ENCODE results near the gene NME3.
"Not testable (repeated sequence)": the region's sequence is repeated elsewhere in the genome, so short reads cannot be mapped to it uniquely, and the experiment has no call there.

Gene NME3

GRCh38 chr16:1734123-1734522 lies 37.2 kb downstream of the NME3 start:
- Histone ChIP-seq H3K27ac (no peak overlapping the region), H3K36me3 (replicated peaks) (peaks cover 32% of the 10 kb centered on the region), H3K4me3 (ENCODE audit: low read depth, low read length) (no peak overlapping the region), H3K27me3 (replicated peaks) (no peaks in the 10 kb centered on the region)
- in situ Hi-C loops (cut with HindIII; ENCODE audit: low pct_ligation_motif_present, low sequenced_read_pairs) = no loop called here
- TF ChIP-seq, protein P1, sequence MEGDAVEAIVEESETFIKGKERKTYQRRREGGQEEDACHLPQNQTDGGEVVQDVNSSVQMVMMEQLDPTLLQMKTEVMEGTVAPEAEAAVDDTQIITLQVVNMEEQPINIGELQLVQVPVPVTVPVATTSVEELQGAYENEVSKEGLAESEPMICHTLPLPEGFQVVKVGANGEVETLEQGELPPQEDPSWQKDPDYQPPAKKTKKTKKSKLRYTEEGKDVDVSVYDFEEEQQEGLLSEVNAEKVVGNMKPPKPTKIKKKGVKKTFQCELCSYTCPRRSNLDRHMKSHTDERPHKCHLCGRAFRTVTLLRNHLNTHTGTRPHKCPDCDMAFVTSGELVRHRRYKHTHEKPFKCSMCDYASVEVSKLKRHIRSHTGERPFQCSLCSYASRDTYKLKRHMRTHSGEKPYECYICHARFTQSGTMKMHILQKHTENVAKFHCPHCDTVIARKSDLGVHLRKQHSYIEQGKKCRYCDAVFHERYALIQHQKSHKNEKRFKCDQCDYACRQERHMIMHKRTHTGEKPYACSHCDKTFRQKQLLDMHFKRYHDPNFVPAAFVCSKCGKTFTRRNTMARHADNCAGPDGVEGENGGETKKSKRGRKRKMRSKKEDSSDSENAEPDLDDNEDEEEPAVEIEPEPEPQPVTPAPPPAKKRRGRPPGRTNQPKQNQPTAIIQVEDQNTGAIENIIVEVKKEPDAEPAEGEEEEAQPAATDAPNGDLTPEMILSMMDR (IDR thresholded peaks at IDR 0.05; ENCODE audit: low read depth, low read length, missing control alignments) = no peak
- DNase-seq = no peak

GRCh38 chr16:1732551-1732987 lies 38.8 kb downstream of the NME3 start:
- DNase-seq; H3K27me3 ChIP-seq (replicated peaks); H3K4me3 ChIP-seq (ENCODE audit: low read depth, low read length); in situ Hi-C loops (cut with HindIII; ENCODE audit: low pct_ligation_motif_present, low sequenced_read_pairs); H3K27ac ChIP-seq: not testable (repeated sequence)
- peaks cover 41% of the 10 kb centered on the region for H3K36me3 ChIP-seq (replicated peaks)

DNA sequence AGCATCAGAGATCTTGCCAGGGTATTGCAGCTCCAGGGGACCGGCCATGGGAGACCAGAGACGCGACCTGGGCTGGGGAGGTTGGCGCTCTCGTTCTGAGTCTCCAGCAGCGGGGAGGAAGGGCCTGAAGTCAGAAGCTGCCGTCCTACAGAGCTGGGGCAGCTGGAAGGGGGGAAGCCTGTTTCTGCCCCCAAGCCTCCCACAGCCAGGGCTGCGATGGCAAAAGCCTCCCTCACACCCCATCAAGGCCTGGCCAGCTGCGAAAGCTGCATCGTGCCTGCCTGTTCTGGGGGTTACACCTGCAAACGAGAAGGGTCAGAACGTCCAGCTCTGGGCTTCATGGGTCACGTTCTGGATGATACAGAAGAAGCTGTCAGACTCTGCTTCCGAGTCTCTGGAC lies 39.3 kb downstream of the NME3 start:
- no peak for DNase-seq
- in situ Hi-C loops (cut with HindIII; ENCODE audit: low pct_ligation_motif_present, low sequenced_read_pairs) = no loop called here

DNA sequence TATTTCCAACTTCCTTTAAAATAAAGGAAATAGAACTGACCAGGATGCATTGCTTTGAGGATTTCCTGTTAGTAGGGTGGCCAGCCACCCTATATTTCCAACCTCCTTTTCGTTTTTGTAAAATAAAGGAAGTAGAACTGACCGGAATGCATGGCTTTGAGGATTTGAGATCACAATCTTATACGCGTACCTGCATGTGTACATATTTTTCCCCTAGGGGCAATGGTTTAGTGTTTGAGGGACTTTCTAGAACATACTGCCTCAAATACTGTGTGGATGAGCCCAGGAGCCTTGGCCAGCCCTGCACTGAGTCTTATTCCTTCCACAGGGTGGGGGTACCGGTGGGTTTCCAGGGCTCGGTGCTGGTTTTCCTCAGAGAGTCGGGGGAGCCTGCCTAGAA lies 39.7 kb downstream of the NME3 start:
- TF ChIP-seq, protein P1 (IDR thresholded peaks at IDR 0.05; ENCODE audit: low read depth, low read length, missing control alignments) = no peak
- Histone ChIP-seq H3K27me3 (replicated peaks) (no peaks in the 10 kb centered on the region), H3K36me3 (replicated peaks) (peaks cover 48% of the 10 kb centered on the region), H3K27ac (no peak overlapping the region), H3K4me3 (ENCODE audit: low read depth, low read length) (no peak overlapping the region)
- no peak for DNase-seq
- in situ Hi-C loops (cut with HindIII; ENCODE audit: low pct_ligation_motif_present, low sequenced_read_pairs) = no loop called here

More for the DNA sequence above, 39.3 kb downstream of the NME3 start:
- Histone ChIP-seq H3K4me3 (ENCODE audit: low read depth, low read length) (no peak overlapping the region), H3K36me3 (replicated peaks) (peaks cover 44% of the 10 kb centered on the region), H3K27me3 (replicated peaks) (no peaks in the 10 kb centered on the region), H3K27ac (no peak overlapping the region)
- TF ChIP-seq, protein P1 (IDR thresholded peaks at IDR 0.05; ENCODE audit: low read depth, low read length, missing control alignments) = no peak

GRCh38 chr16:1731073-1731472 lies 40.3 kb downstream of the NME3 start:
- Histone ChIP-seq H3K36me3 (replicated peaks) (peaks cover 54% of the 10 kb centered on the region), H3K27ac (no peak overlapping the region), H3K4me3 (ENCODE audit: low read depth, low read length) (no peak overlapping the region), H3K27me3 (replicated peaks) (no peaks in the 10 kb centered on the region)
- in situ Hi-C loops (cut with HindIII; ENCODE audit: low pct_ligation_motif_present, low sequenced_read_pairs) = no loop called here
- TF ChIP-seq, protein P1 (IDR thresholded peaks at IDR 0.05; ENCODE audit: low read depth, low read length, missing control alignments) = no peak
- DNase-seq = no peak

- no peak overlapping the region for H3K4me3 ChIP-seq (ENCODE audit: low read depth, low read length)
- TF ChIP-seq, protein P1 (IDR thresholded peaks at IDR 0.05; ENCODE audit: low read depth, low read length, missing control alignments) = no peak
- in situ Hi-C loops (cut with HindIII; ENCODE audit: low pct_ligation_motif_present, low sequenced_read_pairs) = no loop called here
- peaks cover 54% of the 10 kb centered on the region for H3K36me3 ChIP-seq (replicated peaks)
- H3K27me3 ChIP-seq (replicated peaks) = no peaks in the 10 kb centered on the region
- no peak for DNase-seq
- H3K27ac ChIP-seq = no peak overlapping the region
These were observed 41.9 kb downstream of the NME3 start for GRCh38 chr16:1729445-1729844.
